Upper lobe of left lung (tissue), 4 donors: Measurements from ENCODE around the gene ARL2.

Experiments used
- EP300 ChIP-seq, 4 donors: sonication (generic); formaldehyde crosslinking; IDR thresholded peaks; one replicate each; pipeline ENCODE4 v1.5.1; 2017; ENCODE audit warnings: antibody characterized with exemption in 4 of 4, control low read depth in 2 of 4
- POLR2A ChIP-seq, 4 donors: fragments of 450-650 bp; IDR thresholded peaks; one replicate each; pipeline ENCODE4 v1.5.1; 2016 to 2017; ENCODE audit warnings: antibody characterized with exemption in 4 of 4, mild to moderate bottlenecking in 2 of 4
- POLR2AphosphoS5 ChIP-seq, 2 donors: sonication (generic); formaldehyde crosslinking; IDR thresholded peaks; one replicate each; pipeline ENCODE4 v1.5.1; 2017; ENCODE audit warnings: antibody characterized with exemption in 2 of 2
- TF ChIP-seq, protein P1 (sequence below), 6 experiments: fragments of 450-650 bp in 4 of 6; fragments of 200-600 bp in 2 of 6; sonication (generic) in 2 of 6; IDR thresholded peaks; one replicate each; pipeline ENCODE4 v1.5.1; 2016 to 2019; ENCODE audit warnings: antibody characterized with exemption in 6 of 6

DNA sequence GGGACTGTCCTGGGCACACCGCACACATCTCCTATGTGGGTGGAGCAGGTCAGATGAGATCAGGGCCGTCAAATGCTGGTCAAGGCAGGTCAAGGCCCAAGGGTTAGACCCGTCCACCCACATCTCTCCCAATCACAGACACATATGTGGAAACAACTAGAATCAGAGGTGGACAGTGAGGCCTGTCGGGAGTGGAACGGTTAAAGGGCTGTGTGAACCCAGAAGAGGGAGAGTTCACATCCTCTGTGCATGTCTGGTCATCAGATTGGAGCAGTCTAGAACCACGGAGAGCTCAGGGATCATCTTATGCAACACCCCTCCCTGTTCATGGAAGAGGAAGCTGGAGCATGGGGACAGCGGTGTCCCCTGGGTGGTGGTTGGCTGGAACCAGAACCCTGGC is 5.9 kb downstream of the ARL2 start:
- TF ChIP-seq POLR2A (IDR thresholded peaks at IDR 0.05): no peak
- TF ChIP-seq, protein P1, sequence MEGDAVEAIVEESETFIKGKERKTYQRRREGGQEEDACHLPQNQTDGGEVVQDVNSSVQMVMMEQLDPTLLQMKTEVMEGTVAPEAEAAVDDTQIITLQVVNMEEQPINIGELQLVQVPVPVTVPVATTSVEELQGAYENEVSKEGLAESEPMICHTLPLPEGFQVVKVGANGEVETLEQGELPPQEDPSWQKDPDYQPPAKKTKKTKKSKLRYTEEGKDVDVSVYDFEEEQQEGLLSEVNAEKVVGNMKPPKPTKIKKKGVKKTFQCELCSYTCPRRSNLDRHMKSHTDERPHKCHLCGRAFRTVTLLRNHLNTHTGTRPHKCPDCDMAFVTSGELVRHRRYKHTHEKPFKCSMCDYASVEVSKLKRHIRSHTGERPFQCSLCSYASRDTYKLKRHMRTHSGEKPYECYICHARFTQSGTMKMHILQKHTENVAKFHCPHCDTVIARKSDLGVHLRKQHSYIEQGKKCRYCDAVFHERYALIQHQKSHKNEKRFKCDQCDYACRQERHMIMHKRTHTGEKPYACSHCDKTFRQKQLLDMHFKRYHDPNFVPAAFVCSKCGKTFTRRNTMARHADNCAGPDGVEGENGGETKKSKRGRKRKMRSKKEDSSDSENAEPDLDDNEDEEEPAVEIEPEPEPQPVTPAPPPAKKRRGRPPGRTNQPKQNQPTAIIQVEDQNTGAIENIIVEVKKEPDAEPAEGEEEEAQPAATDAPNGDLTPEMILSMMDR (IDR thresholded peaks at IDR 0.05): no peak
- no peak for TF ChIP-seq EP300 (IDR thresholded peaks at IDR 0.05)
- TF ChIP-seq POLR2AphosphoS5 (IDR thresholded peaks at IDR 0.05): no peak
